ENCODE data around the gene ATP8B4.

Gene ATP8B4

GRCh38 chr15:49906966-49907365 is 212.1 kb downstream of the ATP8B4 start:
- no peak for DNase-seq (ENCODE audit: low read depth in 1 of 2, low spot score in 1 of 2)
- no peak for TF ChIP-seq JUND (IDR thresholded peaks at IDR 0.05; ENCODE audit: low read depth)
- in situ Hi-C loops (cut with HindIII; ENCODE audit: low pct_unique_long_range_greater_than_20kb, low sequenced_read_pairs), result no loop called here

- TF ChIP-seq JUND (IDR thresholded peaks at IDR 0.05; ENCODE audit: low read depth), result no peak
- DNase-seq (ENCODE audit: low read depth in 1 of 2, low spot score in 1 of 2), result no peak
- in situ Hi-C loops (cut with HindIII; ENCODE audit: low pct_unique_long_range_greater_than_20kb, low sequenced_read_pairs), result no loop called here
Measured at GRCh38 chr15:49905221-49905620, 213.8 kb downstream of the ATP8B4 start.

- TF ChIP-seq JUND (IDR thresholded peaks at IDR 0.05; ENCODE audit: low read depth), result no peak
- no peak for DNase-seq (ENCODE audit: low read depth in 1 of 2, low spot score in 1 of 2)
- in situ Hi-C loops (cut with HindIII; ENCODE audit: low pct_unique_long_range_greater_than_20kb, low sequenced_read_pairs), result no loop called here
Measured at GRCh38 chr15:49904296-49904695, 214.7 kb downstream of the ATP8B4 start.

GRCh38 chr15:49902685-49903501 is 216.1 kb downstream of the ATP8B4 start:
- TF ChIP-seq JUND (IDR thresholded peaks at IDR 0.05; ENCODE audit: low read depth), result no peak
- DNase-seq (ENCODE audit: low read depth in 1 of 2, low spot score in 1 of 2), result no peak
- in situ Hi-C loops (cut with HindIII; ENCODE audit: low pct_unique_long_range_greater_than_20kb, low sequenced_read_pairs), result no loop called here

DNA sequence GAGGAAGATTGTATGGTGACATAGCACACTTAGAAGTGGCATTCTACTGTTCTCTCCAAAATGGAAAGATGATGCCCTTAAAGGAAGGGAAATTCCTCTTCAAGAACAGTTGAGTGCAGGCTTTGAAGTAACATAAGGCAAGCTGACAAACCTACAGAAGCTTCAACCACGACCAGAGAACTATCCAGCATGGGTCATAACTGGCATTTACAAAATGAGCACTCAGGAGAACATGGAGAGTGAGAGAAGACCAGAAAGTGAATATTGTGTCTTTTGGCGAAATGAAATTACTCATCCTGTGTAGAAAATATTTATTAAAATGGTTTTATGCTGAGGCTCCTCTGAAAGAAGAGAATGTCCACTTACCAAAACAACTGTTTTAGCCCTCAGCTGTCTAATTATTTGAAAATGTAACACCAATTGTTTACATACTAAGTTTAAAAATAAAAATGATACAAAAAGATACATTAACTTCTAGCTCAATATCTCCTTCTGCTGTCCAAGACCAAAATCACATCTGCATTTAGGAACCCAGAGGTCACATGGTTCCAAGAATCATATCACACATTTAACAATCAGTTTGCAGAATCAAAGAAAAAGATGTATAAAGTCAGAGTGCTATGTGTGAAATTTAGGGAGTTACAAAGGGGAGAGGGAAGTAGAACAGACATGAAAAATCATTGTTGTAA is 216.9 kb downstream of the ATP8B4 start:
- DNase-seq (ENCODE audit: low read depth in 1 of 2, low spot score in 1 of 2), result no peak
- TF ChIP-seq JUND (IDR thresholded peaks at IDR 0.05; ENCODE audit: low read depth), result no peak
- in situ Hi-C loops (cut with HindIII; ENCODE audit: low pct_unique_long_range_greater_than_20kb, low sequenced_read_pairs), result no loop called here

- DNase-seq (ENCODE audit: low read depth in 1 of 2, low spot score in 1 of 2), result no peak
- TF ChIP-seq JUND (IDR thresholded peaks at IDR 0.05; ENCODE audit: low read depth), result no peak
- in situ Hi-C loops (cut with HindIII; ENCODE audit: low pct_unique_long_range_greater_than_20kb, low sequenced_read_pairs), result no loop called here
Measured at GRCh38 chr15:49901321-49901720, 217.7 kb downstream of the ATP8B4 start.

GRCh38 chr15:49900903-49901235 is 218.2 kb downstream of the ATP8B4 start:
- no peak for DNase-seq (ENCODE audit: low read depth in 1 of 2, low spot score in 1 of 2)
- in situ Hi-C loops (cut with HindIII; ENCODE audit: low pct_unique_long_range_greater_than_20kb, low sequenced_read_pairs), result no loop called here
- TF ChIP-seq JUND (IDR thresholded peaks at IDR 0.05; ENCODE audit: low read depth), result no peak

DNA sequence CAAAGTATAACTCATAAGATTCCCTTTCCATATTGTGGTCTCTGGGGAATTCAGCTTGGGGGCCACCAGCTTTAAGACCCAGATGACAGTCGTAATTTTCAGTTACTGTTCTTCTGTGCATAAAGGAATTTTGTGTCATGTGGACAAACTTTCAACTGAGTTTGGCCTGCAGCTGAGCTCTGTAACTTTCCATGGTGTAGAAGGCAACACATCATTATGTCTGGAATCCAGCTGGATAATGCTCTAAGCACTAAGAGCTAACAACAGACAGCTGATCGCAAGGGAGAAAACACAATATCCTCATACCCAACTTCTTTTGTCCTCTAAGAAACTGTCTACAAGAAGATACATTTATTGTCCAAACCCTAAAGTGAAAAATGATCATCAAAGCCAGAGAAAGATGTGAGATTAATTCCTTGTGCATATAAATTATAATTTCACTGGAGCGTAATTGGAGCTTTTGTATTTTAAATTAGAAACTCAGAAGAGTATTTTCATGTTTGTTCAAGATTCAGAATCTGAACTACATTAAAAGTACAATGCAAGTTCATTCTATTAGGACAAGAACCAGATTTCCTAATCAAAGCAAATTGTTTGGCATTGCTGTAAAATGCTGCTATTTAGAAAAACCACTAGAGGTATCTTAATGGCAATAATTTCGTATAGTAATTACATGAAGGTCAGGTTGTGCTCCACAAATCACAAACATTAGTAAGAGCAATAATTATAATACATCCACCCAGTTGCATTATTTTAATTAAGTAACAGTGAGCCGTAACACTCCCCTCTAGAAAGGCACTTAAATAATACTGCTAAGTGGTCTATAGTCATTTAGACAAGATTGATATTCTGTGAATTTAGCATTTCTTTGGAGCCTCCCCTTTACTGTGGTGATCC is 218.8 kb downstream of the ATP8B4 start:
- DNase-seq (ENCODE audit: low read depth in 1 of 2, low spot score in 1 of 2), result no peak
- no peak for TF ChIP-seq JUND (IDR thresholded peaks at IDR 0.05; ENCODE audit: low read depth)
- in situ Hi-C loops (cut with HindIII; ENCODE audit: low pct_unique_long_range_greater_than_20kb, low sequenced_read_pairs), result no loop called here

DNA sequence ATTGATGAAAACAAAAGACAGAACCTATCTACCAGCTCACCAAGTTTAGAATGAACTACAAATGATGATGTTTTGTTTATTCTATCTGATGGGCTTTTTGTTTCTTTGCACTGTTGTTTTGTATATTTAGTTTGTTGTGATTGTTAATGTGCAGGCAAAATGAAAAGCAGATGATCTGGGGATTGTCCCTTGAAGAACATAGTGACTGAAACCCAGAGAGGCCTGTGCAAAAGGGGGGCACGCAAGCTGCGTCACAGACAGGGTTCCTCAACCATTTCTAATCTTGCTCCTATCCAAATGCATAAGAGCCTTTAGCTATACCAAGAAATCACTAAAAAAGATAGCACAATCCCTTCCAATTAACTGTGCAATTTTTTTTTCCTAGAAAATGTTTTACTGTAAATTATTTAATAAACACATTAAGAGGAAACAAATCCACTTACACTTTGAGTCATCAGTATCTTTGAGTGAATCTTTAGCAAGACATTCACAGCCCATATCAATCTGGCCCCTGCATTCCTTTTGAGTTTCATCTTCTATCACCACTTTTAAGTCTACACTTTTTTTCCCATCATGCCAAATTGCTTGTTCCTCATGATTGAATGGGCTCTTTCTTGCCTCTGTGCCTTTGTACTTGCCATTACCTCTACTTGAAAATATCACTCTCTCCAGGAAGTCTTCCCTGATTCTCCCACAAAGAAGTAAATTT is 220.3 kb downstream of the ATP8B4 start:
- no peak for TF ChIP-seq JUND (IDR thresholded peaks at IDR 0.05; ENCODE audit: low read depth)
- DNase-seq (ENCODE audit: low read depth in 1 of 2, low spot score in 1 of 2), result no peak
- in situ Hi-C loops (cut with HindIII; ENCODE audit: low pct_unique_long_range_greater_than_20kb, low sequenced_read_pairs), result no loop called here

- no peak for TF ChIP-seq JUND (IDR thresholded peaks at IDR 0.05; ENCODE audit: low read depth)
Measured at GRCh38 chr15:49898097-49898496, 220.9 kb downstream of the ATP8B4 start.

DNA sequence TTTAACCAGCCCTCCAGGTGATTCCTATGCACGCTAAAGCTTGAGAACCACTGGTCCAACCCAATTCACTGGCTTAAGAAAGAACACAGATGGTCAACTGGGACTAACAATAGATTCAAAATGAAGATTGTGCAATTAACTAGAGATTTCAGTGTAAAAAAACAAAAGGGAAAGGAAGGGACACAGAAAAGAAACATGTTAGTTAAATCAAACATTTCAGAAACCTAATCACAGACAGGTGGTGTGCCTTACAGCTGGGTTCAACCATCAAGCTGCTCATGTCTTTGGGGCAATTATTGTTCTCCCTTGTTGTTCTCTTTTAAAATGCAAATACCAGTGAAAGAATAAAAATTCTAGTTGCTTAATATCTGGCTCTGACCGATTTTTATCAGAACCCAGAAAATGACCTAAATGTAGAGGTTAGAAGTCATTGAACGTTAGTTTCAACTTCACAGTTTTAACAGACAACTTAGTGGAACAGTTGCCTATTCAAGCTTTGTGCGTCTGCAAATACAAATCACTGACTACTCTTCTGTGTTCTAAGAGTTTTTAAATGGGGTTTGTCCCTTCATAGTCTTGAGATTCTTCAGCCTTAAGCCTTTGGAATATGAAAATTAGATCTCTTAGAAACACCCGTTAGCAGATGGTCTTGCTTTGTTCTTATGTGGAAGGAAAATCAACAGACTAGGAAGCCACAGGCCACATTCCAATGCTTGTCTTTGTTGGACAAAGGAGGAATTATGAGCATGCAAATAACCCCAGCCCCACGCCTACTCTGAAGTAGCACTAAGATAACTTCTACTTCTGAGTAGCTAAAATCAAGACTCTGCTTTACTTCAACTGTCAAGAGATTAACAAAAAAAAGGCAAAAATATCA is 223.4 kb downstream of the ATP8B4 start:
- in situ Hi-C loops (cut with HindIII; ENCODE audit: low pct_unique_long_range_greater_than_20kb, low sequenced_read_pairs), result no loop called here
- no peak for DNase-seq (ENCODE audit: low read depth in 1 of 2, low spot score in 1 of 2)
- no peak for TF ChIP-seq JUND (IDR thresholded peaks at IDR 0.05; ENCODE audit: low read depth)

More at GRCh38 chr15:49898097-49898496, 220.9 kb downstream of the ATP8B4 start:
- DNase-seq (ENCODE audit: low read depth in 1 of 2, low spot score in 1 of 2), result no peak
- in situ Hi-C loops (cut with HindIII; ENCODE audit: low pct_unique_long_range_greater_than_20kb, low sequenced_read_pairs), result no loop called here

All from T47D (cell line).